Breast epithelium (tissue), 4 donors: ENCODE results near the gene UBAC2. TPM values are rescaled to one million over a fixed set of nuclear protein-coding genes. Genes with fewer than 3 reads are reported as not detected.

Source experiments
- DNase-seq, 2 donors: peaks; one replicate each; pipeline ENCODE4 v3.0.0-alpha.2; 2019; ENCODE audit warnings: low spot score in 2 of 2
- H3K27ac ChIP-seq, 2 donors: fragments of 200-600 bp; sonication (generic) in 1 of 2; one replicate each; pipeline ENCODE4 v1.5.1; 2016 to 2019; ENCODE audit warnings: mild to moderate bottlenecking in 1 of 2
- H3K27me3 ChIP-seq, 2 donors: fragments of 200-600 bp; sonication (generic) in 1 of 2; one replicate each; pipeline versions ENCODE4 v1.5.1 to v1.6.0; 2017 to 2019; ENCODE audit warnings: control low read depth in 1 of 2, mild to moderate bottlenecking in 1 of 2
- H3K36me3 ChIP-seq: fragments of 200-600 bp; one replicate; pipeline ENCODE4 v1.5.1; 2019
- H3K4me1 ChIP-seq, 2 donors: fragments of 200-600 bp; sonication (generic); one replicate each; pipeline ENCODE4 v1.5.1; 2016 to 2019; ENCODE audit warnings: control low read depth in 1 of 2
- H3K4me3 ChIP-seq, 3 donors: fragments of 200-600 bp; sonication (generic); 1 replicate in 2 of 3; 2 replicates in 1 of 3; pipeline ENCODE4 v1.5.1; 2016 to 2019; ENCODE audit warnings: mild to moderate bottlenecking in 3 of 3, moderate library complexity in 2 of 3
- H3K9me3 ChIP-seq, 2 donors: fragments of 200-600 bp; sonication (generic) in 1 of 2; one replicate each; pipeline ENCODE4 v1.5.1; 2016 to 2019; ENCODE audit warnings: control low read depth in 1 of 2
- POLR2A ChIP-seq: fragments of 450-650 bp; IDR thresholded peaks from one replicate; pipeline ENCODE4 v1.6.1; 2016; ENCODE audit warnings: antibody characterized with exemption, mild to moderate bottlenecking, moderate library complexity
- POLR2AphosphoS5 ChIP-seq, 3 donors: sonication (generic); formaldehyde crosslinking; IDR thresholded peaks; one replicate each; pipeline ENCODE4 v1.6.1; 2017; ENCODE audit warnings: antibody characterized with exemption in 3 of 3
- intact Hi-C: fragments of 100-400 bp; cut with DNase I; formaldehyde crosslinking; loops from one replicate; pipeline ENCODE4 v1.15.1; 2023; ENCODE audit warnings: low total_unique reads
- total RNA-seq, 3 donors: library from RNA; depleted of rRNA; stranded (reverse); fragments of >200 nt; gene quantifications; one replicate each; pipeline ENCODE4 v1.1.0, GENCODE V29; 2016
- TF ChIP-seq, protein P1 (sequence below), 3 donors: fragments of 450-650 bp; IDR thresholded peaks; one replicate each; pipeline ENCODE4 v1.5.1; 2016 to 2017; ENCODE audit warnings: antibody characterized with exemption in 3 of 3, mild to moderate bottlenecking in 3 of 3, moderate library complexity in 3 of 3

UBAC2 gene
- total RNA-seq, 3 donors from 2014 or later: 64.6 to 72.8 (median 65.1) TPM

- H3K27ac ChIP-seq: no peak overlapping the region
- no peaks in the 10 kb centered on the region for H3K4me1 ChIP-seq
- H3K9me3 ChIP-seq: no peaks in the 10 kb centered on the region
- no peak for DNase-seq
- no peaks in the 10 kb centered on the region for H3K36me3 ChIP-seq
- no peaks in the 10 kb centered on the region for H3K27me3 ChIP-seq
- TF ChIP-seq POLR2AphosphoS5 (IDR thresholded peaks at IDR 0.05): no peak
- TF ChIP-seq, protein P1, sequence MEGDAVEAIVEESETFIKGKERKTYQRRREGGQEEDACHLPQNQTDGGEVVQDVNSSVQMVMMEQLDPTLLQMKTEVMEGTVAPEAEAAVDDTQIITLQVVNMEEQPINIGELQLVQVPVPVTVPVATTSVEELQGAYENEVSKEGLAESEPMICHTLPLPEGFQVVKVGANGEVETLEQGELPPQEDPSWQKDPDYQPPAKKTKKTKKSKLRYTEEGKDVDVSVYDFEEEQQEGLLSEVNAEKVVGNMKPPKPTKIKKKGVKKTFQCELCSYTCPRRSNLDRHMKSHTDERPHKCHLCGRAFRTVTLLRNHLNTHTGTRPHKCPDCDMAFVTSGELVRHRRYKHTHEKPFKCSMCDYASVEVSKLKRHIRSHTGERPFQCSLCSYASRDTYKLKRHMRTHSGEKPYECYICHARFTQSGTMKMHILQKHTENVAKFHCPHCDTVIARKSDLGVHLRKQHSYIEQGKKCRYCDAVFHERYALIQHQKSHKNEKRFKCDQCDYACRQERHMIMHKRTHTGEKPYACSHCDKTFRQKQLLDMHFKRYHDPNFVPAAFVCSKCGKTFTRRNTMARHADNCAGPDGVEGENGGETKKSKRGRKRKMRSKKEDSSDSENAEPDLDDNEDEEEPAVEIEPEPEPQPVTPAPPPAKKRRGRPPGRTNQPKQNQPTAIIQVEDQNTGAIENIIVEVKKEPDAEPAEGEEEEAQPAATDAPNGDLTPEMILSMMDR (IDR thresholded peaks at IDR 0.05): no peak
- no peak for TF ChIP-seq POLR2A
- H3K4me3 ChIP-seq: no peak overlapping the region
- intact Hi-C loops: no loop called here
Measured at GRCh38 chr13:99335087-99335486, 134.4 kb downstream of the UBAC2 start.

- Histone ChIP-seq H3K4me1 (no peaks in the 10 kb centered on the region), H3K36me3 (no peaks in the 10 kb centered on the region), H3K9me3 (no peaks in the 10 kb centered on the region), H3K27me3 (no peaks in the 10 kb centered on the region), H3K27ac (no peak overlapping the region), H3K4me3 (no peak overlapping the region)
- no peak for TF ChIP-seq POLR2A
- TF ChIP-seq, protein P1 (IDR thresholded peaks at IDR 0.05): no peak
- no peak for TF ChIP-seq POLR2AphosphoS5 (IDR thresholded peaks at IDR 0.05)
- DNase-seq: no peak
- intact Hi-C loops: no loop called here
Measured at GRCh38 chr13:99335603-99336002, 134.9 kb downstream of the UBAC2 start.

- H3K9me3 ChIP-seq: no peaks in the 10 kb centered on the region
- intact Hi-C loops: no loop called here
- no peak overlapping the region for H3K4me3 ChIP-seq
- H3K36me3 ChIP-seq: no peaks in the 10 kb centered on the region
- no peak overlapping the region for H3K27ac ChIP-seq
- no peaks in the 10 kb centered on the region for H3K27me3 ChIP-seq
- TF ChIP-seq POLR2A (no peak), POLR2AphosphoS5 (IDR thresholded peaks at IDR 0.05) (no peak)
- TF ChIP-seq, protein P1 (IDR thresholded peaks at IDR 0.05): no peak
- no peak for DNase-seq
- H3K4me1 ChIP-seq: no peaks in the 10 kb centered on the region
Measured at GRCh38 chr13:99339230-99339721, 138.6 kb downstream of the UBAC2 start.

GRCh38 chr13:99339736-99340397 lies 139.2 kb downstream of the UBAC2 start:
- Histone ChIP-seq H3K9me3 (no peaks in the 10 kb centered on the region), H3K36me3 (no peaks in the 10 kb centered on the region), H3K27me3 (no peaks in the 10 kb centered on the region), H3K4me1 (no peaks in the 10 kb centered on the region), H3K27ac (no peak overlapping the region), H3K4me3 (no peak overlapping the region)
- DNase-seq: peak in 1 of 2 donors; percentile 46
- no peak for TF ChIP-seq POLR2AphosphoS5 (IDR thresholded peaks at IDR 0.05)
- TF ChIP-seq POLR2A: no peak
- TF ChIP-seq, protein P1 (IDR thresholded peaks at IDR 0.05): no peak
- intact Hi-C loops: no loop called here

DNA sequence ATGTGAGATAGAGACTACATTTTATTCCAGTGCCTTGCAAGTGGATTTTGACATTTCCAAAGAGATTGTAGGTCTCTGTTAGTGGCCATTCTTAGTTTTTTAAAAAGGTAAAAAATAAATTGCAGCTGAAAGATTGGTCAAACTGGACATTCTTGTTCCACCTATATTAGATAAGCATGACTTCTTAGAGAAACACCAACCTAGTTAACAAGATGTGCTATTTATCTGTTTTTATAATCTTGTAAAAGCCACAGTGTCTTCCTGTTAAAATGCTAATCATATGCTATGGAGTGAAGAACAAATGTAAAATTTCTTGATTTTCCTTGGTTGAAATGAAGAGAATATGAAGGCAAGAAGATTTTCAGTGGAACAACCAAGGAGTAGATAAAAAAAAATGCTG lies 140.0 kb downstream of the UBAC2 start:
- no peak for DNase-seq
- TF ChIP-seq, protein P1 (IDR thresholded peaks at IDR 0.05): no peak
- no peak for TF ChIP-seq POLR2AphosphoS5 (IDR thresholded peaks at IDR 0.05)
- no peak for TF ChIP-seq POLR2A
- no peaks in the 10 kb centered on the region for H3K4me1 ChIP-seq
- no peak overlapping the region for H3K4me3 ChIP-seq
- no peaks in the 10 kb centered on the region for H3K36me3 ChIP-seq
- no peak overlapping the region for H3K27ac ChIP-seq
- no peaks in the 10 kb centered on the region for H3K27me3 ChIP-seq
- H3K9me3 ChIP-seq: no peaks in the 10 kb centered on the region
- intact Hi-C loops: no loop called here
